GM19463 (cell line): ENCODE measurements around the gene POU2F3.

Experiments
- ATAC-seq: cut with Tn5 transposase; IDR thresholded peaks from one replicate; pipeline ENCODE4 v1.9.1; 2021; ENCODE audit warnings: mild to moderate bottlenecking, moderate library complexity; ENCODE audit not compliant: unreplicated experiment

POU2F3 gene

GRCh38 chr11:120279502-120279901 is 39.6 kb downstream of the POU2F3 start:
- ATAC-seq, result no peak

- ATAC-seq, result no peak
These were observed 40.7 kb downstream of the POU2F3 start for GRCh38 chr11:120280600-120281051.

- no peak for ATAC-seq
These were observed 41.3 kb downstream of the POU2F3 start for GRCh38 chr11:120281143-120281795.

GRCh38 chr11:120283124-120283523 is 43.2 kb downstream of the POU2F3 start:
- ATAC-seq, result no peak

- no peak for ATAC-seq
These were observed 44.3 kb downstream of the POU2F3 start for GRCh38 chr11:120284272-120284671.

GRCh38 chr11:120285256-120285655 is 45.3 kb downstream of the POU2F3 start:
- no peak for ATAC-seq

- ATAC-seq, result no peak
These were observed 48.1 kb downstream of the POU2F3 start for GRCh38 chr11:120288021-120288420.

- no peak for ATAC-seq
These were observed 49.5 kb downstream of the POU2F3 start for GRCh38 chr11:120289426-120289825.

- no peak for ATAC-seq
These were observed 51.0 kb downstream of the POU2F3 start for GRCh38 chr11:120290956-120291355.

GRCh38 chr11:120293038-120293800 is 53.3 kb downstream of the POU2F3 start:
- ATAC-seq, result no peak

- no peak for ATAC-seq
These were observed 54.2 kb downstream of the POU2F3 start for GRCh38 chr11:120294096-120294495.

GRCh38 chr11:120295099-120295498 is 55.2 kb downstream of the POU2F3 start:
- no peak for ATAC-seq

GRCh38 chr11:120296554-120296953 is 56.6 kb downstream of the POU2F3 start:
- ATAC-seq, result no peak

- ATAC-seq, result no peak
These were observed 58.5 kb downstream of the POU2F3 start for GRCh38 chr11:120298461-120298860.

GRCh38 chr11:120302001-120302805 is 62.3 kb downstream of the POU2F3 start:
- ATAC-seq, result no peak

- peak; percentile 78 for ATAC-seq
These were observed 63.2 kb downstream of the POU2F3 start for GRCh38 chr11:120303004-120303637.

GRCh38 chr11:120304526-120304925 is 64.6 kb downstream of the POU2F3 start:
- no peak for ATAC-seq

GRCh38 chr11:120305286-120305685 is 65.3 kb downstream of the POU2F3 start:
- ATAC-seq, result no peak

- no peak for ATAC-seq
These were observed 66.7 kb downstream of the POU2F3 start for GRCh38 chr11:120306519-120307242.

- ATAC-seq, result no peak
These were observed 67.5 kb downstream of the POU2F3 start for GRCh38 chr11:120307476-120307875.
